ENCODE data around the gene RANBP17. TPM values are rescaled to one million over a fixed set of nuclear protein-coding genes. Genes with fewer than 3 reads are reported as not detected.

The RANBP17 gene
- total and polyA plus RNA-seq, 12 donors: 0.55 to 12.9 (median 5.9) TPM

- ATAC-seq (no peak), DNase-seq (no peak)
- Histone ChIP-seq H3K27me3 (peaks cover 0 to 4% (median 0%) of the 10 kb centered on the region in 7 donors), H3K36me3 (no peaks in the 10 kb centered on the region), H3K4me1 (no peaks in the 10 kb centered on the region), H3K4me3 (no peak overlapping the region), H3K27ac (no peak overlapping the region), H3K9me3 (no peaks in the 10 kb centered on the region)
- 77 to 83% methylated on average over 5 of the region's 5 CpGs for WGBS, 2 donors
- TF ChIP-seq CTCF (IDR thresholded peaks at IDR 0.05): no peak
- intact Hi-C loops (cut with DNase I): no loop called here
Observed at GRCh38 chr5:170848033-170848432, 13.8 kb upstream of the RANBP17 start.

GRCh38 chr5:170849374-170849773 lies 12.4 kb upstream of the RANBP17 start:
- Histone ChIP-seq H3K9me3 (no peaks in the 10 kb centered on the region), H3K36me3 (no peaks in the 10 kb centered on the region), H3K27ac (no peak overlapping the region), H3K4me1 (no peaks in the 10 kb centered on the region), H3K4me3 (no peak overlapping the region), H3K27me3 (peaks cover 0 to 3% (median 0%) of the 10 kb centered on the region in 7 donors)
- 75 to 77% methylated on average over 2 of the region's 2 CpGs for WGBS, 2 donors
- no peak for TF ChIP-seq CTCF (IDR thresholded peaks at IDR 0.05)
- intact Hi-C loops (cut with DNase I): no loop called here
- ATAC-seq (no peak), DNase-seq (no peak)

- no peak for TF ChIP-seq CTCF (IDR thresholded peaks at IDR 0.05)
- DNase-seq (no peak), ATAC-seq (no peak)
- intact Hi-C loops (cut with DNase I): no loop called here
- Histone ChIP-seq H3K27ac (no peak overlapping the region), H3K4me1 (no peaks in the 10 kb centered on the region), H3K27me3 (peaks cover 0 to 3% (median 0%) of the 10 kb centered on the region in 7 donors), H3K4me3 (no peak overlapping the region), H3K36me3 (no peaks in the 10 kb centered on the region), H3K9me3 (peaks cover 0 to 6% (median under 1%) of the 10 kb centered on the region in 11 donors)
- 69 to 81% methylated on average over 6 of the region's 6 CpGs for WGBS, 2 donors
Observed at GRCh38 chr5:170854566-170854965, 7.3 kb upstream of the RANBP17 start.

- no peak for ATAC-seq
- WGBS, 2 donors: 91 to 98% methylated on average over 2 of the region's 2 CpGs
Observed at GRCh38 chr5:170857066-170857465, 4.8 kb upstream of the RANBP17 start.

More at GRCh38 chr5:170857066-170857465, 4.8 kb upstream of the RANBP17 start:
- Histone ChIP-seq H3K27me3 (peaks cover 0 to 11% (median 0%) of the 10 kb centered on the region in 7 donors), H3K4me3 (no peak overlapping the region), H3K9me3 (peaks cover 0 to 26% (median 20%) of the 10 kb centered on the region in 11 donors), H3K4me1 (peaks cover 0 to 3% (median 0%) of the 10 kb centered on the region in 9 donors), H3K36me3 (no peaks in the 10 kb centered on the region), H3K27ac (no peak overlapping the region)
- no peak for TF ChIP-seq CTCF (IDR thresholded peaks at IDR 0.05)
- no peak for DNase-seq
- intact Hi-C loops (cut with DNase I): no loop called here
